ENCODE results near the gene CSMD2. TPM values are rescaled to one million over a fixed set of nuclear protein-coding genes. Genes with fewer than 3 reads are reported as not detected.

The CSMD2 gene
- total RNA-seq, 1 experiment from 2014 or later = 13.2 TPM

DNA sequence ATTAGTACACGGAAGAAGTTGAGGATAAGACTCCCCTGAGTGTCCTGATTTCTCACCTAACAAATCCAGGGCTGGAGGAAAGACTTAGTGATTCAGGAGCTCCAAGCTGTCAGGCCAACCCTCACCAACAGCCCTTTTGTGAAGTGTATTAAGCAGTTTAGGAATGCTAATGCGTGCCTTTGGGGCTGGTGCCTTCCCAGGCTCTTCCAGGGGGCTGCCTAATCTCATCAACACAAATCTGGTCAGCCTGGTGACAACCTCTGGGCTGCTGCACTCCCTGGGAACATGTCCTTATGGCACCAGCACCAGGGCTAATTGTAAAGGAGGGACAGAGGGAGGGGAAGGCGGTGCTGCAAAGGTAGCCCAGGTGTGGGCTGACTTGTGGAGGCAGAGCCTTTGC is 15.5 kb downstream of the CSMD2 start (continued):
- TF ChIP-seq, protein P1, sequence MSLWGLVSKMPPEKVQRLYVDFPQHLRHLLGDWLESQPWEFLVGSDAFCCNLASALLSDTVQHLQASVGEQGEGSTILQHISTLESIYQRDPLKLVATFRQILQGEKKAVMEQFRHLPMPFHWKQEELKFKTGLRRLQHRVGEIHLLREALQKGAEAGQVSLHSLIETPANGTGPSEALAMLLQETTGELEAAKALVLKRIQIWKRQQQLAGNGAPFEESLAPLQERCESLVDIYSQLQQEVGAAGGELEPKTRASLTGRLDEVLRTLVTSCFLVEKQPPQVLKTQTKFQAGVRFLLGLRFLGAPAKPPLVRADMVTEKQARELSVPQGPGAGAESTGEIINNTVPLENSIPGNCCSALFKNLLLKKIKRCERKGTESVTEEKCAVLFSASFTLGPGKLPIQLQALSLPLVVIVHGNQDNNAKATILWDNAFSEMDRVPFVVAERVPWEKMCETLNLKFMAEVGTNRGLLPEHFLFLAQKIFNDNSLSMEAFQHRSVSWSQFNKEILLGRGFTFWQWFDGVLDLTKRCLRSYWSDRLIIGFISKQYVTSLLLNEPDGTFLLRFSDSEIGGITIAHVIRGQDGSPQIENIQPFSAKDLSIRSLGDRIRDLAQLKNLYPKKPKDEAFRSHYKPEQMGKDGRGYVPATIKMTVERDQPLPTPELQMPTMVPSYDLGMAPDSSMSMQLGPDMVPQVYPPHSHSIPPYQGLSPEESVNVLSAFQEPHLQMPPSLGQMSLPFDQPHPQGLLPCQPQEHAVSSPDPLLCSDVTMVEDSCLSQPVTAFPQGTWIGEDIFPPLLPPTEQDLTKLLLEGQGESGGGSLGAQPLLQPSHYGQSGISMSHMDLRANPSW (CRISPR knock-in tag; conservative IDR thresholded peaks at IDR 0.05; ENCODE audit: low read depth) = no peak
- no peak for TF ChIP-seq ESRRA (CRISPR knock-in tag; IDR thresholded peaks at IDR 0.05; ENCODE audit: borderline replicate concordance)
- no peak for TF ChIP-seq NFYB (CRISPR knock-in tag; conservative IDR thresholded peaks at IDR 0.05; ENCODE audit: low read depth)
- TF ChIP-seq, protein P2, sequence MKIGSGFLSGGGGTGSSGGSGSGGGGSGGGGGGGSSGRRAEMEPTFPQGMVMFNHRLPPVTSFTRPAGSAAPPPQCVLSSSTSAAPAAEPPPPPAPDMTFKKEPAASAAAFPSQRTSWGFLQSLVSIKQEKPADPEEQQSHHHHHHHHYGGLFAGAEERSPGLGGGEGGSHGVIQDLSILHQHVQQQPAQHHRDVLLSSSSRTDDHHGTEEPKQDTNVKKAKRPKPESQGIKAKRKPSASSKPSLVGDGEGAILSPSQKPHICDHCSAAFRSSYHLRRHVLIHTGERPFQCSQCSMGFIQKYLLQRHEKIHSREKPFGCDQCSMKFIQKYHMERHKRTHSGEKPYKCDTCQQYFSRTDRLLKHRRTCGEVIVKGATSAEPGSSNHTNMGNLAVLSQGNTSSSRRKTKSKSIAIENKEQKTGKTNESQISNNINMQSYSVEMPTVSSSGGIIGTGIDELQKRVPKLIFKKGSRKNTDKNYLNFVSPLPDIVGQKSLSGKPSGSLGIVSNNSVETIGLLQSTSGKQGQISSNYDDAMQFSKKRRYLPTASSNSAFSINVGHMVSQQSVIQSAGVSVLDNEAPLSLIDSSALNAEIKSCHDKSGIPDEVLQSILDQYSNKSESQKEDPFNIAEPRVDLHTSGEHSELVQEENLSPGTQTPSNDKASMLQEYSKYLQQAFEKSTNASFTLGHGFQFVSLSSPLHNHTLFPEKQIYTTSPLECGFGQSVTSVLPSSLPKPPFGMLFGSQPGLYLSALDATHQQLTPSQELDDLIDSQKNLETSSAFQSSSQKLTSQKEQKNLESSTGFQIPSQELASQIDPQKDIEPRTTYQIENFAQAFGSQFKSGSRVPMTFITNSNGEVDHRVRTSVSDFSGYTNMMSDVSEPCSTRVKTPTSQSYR (CRISPR knock-in tag; IDR thresholded peaks at IDR 0.05) = no peak
- TF ChIP-seq ZNF671 (CRISPR knock-in tag; IDR thresholded peaks at IDR 0.05) = no peak
- TF ChIP-seq, protein P3, sequence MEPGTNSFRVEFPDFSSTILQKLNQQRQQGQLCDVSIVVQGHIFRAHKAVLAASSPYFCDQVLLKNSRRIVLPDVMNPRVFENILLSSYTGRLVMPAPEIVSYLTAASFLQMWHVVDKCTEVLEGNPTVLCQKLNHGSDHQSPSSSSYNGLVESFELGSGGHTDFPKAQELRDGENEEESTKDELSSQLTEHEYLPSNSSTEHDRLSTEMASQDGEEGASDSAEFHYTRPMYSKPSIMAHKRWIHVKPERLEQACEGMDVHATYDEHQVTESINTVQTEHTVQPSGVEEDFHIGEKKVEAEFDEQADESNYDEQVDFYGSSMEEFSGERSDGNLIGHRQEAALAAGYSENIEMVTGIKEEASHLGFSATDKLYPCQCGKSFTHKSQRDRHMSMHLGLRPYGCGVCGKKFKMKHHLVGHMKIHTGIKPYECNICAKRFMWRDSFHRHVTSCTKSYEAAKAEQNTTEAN (CRISPR knock-in tag; IDR thresholded peaks at IDR 0.05) = no peak
- TF ChIP-seq, protein P4, sequence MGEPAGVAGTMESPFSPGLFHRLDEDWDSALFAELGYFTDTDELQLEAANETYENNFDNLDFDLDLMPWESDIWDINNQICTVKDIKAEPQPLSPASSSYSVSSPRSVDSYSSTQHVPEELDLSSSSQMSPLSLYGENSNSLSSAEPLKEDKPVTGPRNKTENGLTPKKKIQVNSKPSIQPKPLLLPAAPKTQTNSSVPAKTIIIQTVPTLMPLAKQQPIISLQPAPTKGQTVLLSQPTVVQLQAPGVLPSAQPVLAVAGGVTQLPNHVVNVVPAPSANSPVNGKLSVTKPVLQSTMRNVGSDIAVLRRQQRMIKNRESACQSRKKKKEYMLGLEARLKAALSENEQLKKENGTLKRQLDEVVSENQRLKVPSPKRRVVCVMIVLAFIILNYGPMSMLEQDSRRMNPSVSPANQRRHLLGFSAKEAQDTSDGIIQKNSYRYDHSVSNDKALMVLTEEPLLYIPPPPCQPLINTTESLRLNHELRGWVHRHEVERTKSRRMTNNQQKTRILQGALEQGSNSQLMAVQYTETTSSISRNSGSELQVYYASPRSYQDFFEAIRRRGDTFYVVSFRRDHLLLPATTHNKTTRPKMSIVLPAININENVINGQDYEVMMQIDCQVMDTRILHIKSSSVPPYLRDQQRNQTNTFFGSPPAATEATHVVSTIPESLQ (CRISPR knock-in tag; IDR thresholded peaks at IDR 0.05) = no peak
- TF ChIP-seq, protein P5, sequence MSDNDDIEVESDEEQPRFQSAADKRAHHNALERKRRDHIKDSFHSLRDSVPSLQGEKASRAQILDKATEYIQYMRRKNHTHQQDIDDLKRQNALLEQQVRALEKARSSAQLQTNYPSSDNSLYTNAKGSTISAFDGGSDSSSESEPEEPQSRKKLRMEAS (CRISPR knock-in tag; IDR thresholded peaks at IDR 0.05) = no peak
- TF ChIP-seq, protein P6, sequence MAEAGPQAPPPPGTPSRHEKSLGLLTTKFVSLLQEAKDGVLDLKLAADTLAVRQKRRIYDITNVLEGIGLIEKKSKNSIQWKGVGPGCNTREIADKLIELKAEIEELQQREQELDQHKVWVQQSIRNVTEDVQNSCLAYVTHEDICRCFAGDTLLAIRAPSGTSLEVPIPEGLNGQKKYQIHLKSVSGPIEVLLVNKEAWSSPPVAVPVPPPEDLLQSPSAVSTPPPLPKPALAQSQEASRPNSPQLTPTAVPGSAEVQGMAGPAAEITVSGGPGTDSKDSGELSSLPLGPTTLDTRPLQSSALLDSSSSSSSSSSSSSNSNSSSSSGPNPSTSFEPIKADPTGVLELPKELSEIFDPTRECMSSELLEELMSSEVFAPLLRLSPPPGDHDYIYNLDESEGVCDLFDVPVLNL (CRISPR knock-in tag; IDR thresholded peaks at IDR 0.05; ENCODE audit: borderline replicate concordance, low read depth) = no peak
- TF ChIP-seq NR2C2 (CRISPR knock-in tag; IDR thresholded peaks at IDR 0.05) = no peak
- TF ChIP-seq, protein P7, sequence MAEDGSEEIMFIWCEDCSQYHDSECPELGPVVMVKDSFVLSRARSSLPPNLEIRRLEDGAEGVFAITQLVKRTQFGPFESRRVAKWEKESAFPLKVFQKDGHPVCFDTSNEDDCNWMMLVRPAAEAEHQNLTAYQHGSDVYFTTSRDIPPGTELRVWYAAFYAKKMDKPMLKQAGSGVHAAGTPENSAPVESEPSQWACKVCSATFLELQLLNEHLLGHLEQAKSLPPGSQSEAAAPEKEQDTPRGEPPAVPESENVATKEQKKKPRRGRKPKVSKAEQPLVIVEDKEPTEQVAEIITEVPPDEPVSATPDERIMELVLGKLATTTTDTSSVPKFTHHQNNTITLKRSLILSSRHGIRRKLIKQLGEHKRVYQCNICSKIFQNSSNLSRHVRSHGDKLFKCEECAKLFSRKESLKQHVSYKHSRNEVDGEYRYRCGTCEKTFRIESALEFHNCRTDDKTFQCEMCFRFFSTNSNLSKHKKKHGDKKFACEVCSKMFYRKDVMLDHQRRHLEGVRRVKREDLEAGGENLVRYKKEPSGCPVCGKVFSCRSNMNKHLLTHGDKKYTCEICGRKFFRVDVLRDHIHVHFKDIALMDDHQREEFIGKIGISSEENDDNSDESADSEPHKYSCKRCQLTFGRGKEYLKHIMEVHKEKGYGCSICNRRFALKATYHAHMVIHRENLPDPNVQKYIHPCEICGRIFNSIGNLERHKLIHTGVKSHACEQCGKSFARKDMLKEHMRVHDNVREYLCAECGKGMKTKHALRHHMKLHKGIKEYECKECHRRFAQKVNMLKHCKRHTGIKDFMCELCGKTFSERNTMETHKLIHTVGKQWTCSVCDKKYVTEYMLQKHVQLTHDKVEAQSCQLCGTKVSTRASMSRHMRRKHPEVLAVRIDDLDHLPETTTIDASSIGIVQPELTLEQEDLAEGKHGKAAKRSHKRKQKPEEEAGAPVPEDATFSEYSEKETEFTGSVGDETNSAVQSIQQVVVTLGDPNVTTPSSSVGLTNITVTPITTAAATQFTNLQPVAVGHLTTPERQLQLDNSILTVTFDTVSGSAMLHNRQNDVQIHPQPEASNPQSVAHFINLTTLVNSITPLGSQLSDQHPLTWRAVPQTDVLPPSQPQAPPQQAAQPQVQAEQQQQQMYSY (CRISPR knock-in tag; IDR thresholded peaks at IDR 0.05) = no peak
- TF ChIP-seq TCF7 (CRISPR knock-in tag; IDR thresholded peaks at IDR 0.05; ENCODE audit: low read depth) = no peak
- TF ChIP-seq ZNF416 (CRISPR knock-in tag; IDR thresholded peaks at IDR 0.05) = no peak

Measured in WTC11 (cell line).